ENCODE measurements around the gene BTBD1. TPM values are rescaled to one million over a fixed set of nuclear protein-coding genes. Genes with fewer than 3 reads are reported as not detected.

BTBD1 gene
- total RNA-seq, 2 experiments from 2014 or later = 92.6 to 99.5 TPM

DNA sequence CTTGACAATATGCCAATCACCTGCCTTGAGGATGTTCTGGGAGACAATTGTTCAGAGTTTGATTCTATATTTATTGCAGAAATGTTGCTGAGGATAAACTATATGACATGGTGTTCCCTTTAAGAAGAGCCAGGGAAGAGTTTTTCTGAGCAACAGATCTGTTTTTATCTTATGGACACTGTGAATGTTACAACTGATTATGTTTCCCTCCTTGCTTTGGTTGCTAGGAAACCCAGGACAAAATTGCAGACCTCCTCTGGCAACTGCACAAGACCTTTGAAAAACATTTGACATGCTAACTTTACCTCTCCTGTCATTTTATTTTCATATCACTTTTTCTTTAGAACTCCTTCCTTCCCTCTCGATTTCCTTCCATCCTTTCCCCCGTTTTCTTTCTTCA, 32.2 kb upstream of the BTBD1 start:
- intact Hi-C loops (cut with micrococcal nuclease; ENCODE audit: unreplicated experiment) = no loop called here
- H3K4me3 ChIP-seq (ENCODE audit: low read depth, low read length, poor library complexity, severe bottlenecking) = no peak overlapping the region
- no peaks in the 10 kb centered on the region for H3K79me2 ChIP-seq (ENCODE audit: insufficient read depth, low read depth, low read length)
- no peaks in the 10 kb centered on the region for H3K9me2 ChIP-seq (ENCODE audit: insufficient read depth, low read length)
- no peak overlapping the region for H3K27ac ChIP-seq (ENCODE audit: low read depth, low read length, poor library complexity, severe bottlenecking)
- no peak overlapping the region for H2AFZ ChIP-seq (ENCODE audit: low read length)
- peaks cover 5% of the 10 kb centered on the region for H3K4me1 ChIP-seq (ENCODE audit: insufficient read depth, low read length, poor library complexity, severe bottlenecking)
- BruUV-seq (replicated peaks) = no TSS peak
- POLR2A ChIA-PET = interaction anchor here (0.9 kb wide), 1 partner anchor 7 kb away, joined by 3 read pairs; no protein-coding TSS in a partner anchor
- H3K4me2 ChIP-seq (ENCODE audit: low read length) = no peak overlapping the region
- CTCF ChIA-PET (ENCODE audit: unreplicated experiment) = no interaction called here
- no peak for DNase-seq (ENCODE audit: low spot score)
- no peak for TF ChIP-seq EZH2phosphoT487 (IDR thresholded peaks at IDR 0.05; ENCODE audit: borderline replicate concordance, low read depth, low read length)
- TF ChIP-seq, protein P1, sequence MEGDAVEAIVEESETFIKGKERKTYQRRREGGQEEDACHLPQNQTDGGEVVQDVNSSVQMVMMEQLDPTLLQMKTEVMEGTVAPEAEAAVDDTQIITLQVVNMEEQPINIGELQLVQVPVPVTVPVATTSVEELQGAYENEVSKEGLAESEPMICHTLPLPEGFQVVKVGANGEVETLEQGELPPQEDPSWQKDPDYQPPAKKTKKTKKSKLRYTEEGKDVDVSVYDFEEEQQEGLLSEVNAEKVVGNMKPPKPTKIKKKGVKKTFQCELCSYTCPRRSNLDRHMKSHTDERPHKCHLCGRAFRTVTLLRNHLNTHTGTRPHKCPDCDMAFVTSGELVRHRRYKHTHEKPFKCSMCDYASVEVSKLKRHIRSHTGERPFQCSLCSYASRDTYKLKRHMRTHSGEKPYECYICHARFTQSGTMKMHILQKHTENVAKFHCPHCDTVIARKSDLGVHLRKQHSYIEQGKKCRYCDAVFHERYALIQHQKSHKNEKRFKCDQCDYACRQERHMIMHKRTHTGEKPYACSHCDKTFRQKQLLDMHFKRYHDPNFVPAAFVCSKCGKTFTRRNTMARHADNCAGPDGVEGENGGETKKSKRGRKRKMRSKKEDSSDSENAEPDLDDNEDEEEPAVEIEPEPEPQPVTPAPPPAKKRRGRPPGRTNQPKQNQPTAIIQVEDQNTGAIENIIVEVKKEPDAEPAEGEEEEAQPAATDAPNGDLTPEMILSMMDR (conservative IDR thresholded peaks at IDR 0.05; ENCODE audit: low read length) = no peak
- H3K36me3 ChIP-seq (ENCODE audit: insufficient read depth, low read length) = no peaks in the 10 kb centered on the region
- H4K20me1 ChIP-seq (ENCODE audit: insufficient read depth, low read length) = no peaks in the 10 kb centered on the region
- H3K9me3 ChIP-seq (ENCODE audit: low read length) = peaks cover 5% of the 10 kb centered on the region; the same call in 1 of the 2 replicates

DNA sequence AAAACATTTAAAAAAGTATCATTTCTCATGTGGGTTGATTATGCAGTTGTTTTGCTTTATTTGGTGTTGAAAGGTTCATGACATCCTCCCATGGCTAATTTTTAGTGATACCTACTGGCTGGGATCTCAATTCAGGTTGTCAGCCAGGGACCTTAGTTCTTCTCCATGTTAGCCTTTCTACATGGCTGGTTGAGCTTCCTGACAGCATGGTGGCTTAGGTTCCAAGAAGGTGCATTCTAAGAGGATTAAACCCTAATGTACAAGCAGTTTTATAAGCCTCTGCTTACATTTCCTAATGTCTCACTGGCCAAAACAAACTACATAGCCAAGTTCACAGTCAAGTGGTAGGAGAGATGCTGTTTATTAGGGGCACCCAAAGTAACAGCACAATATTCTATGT, 31.0 kb upstream of the BTBD1 start:
- no peak for TF ChIP-seq EZH2phosphoT487 (IDR thresholded peaks at IDR 0.05; ENCODE audit: borderline replicate concordance, low read depth, low read length)
- TF ChIP-seq, protein P1 (conservative IDR thresholded peaks at IDR 0.05; ENCODE audit: low read length) = no peak
- Histone ChIP-seq H3K36me3 (ENCODE audit: insufficient read depth, low read length) (no peaks in the 10 kb centered on the region), H3K27ac (ENCODE audit: low read depth, low read length, poor library complexity, severe bottlenecking) (no peak overlapping the region), H3K4me2 (ENCODE audit: low read length) (no peak overlapping the region), H3K4me3 (ENCODE audit: low read depth, low read length, poor library complexity, severe bottlenecking) (no peak overlapping the region), H3K9me3 (ENCODE audit: low read length) (peaks cover 5% of the 10 kb centered on the region; the same call in 1 of the 2 replicates), H3K9me2 (ENCODE audit: insufficient read depth, low read length) (no peaks in the 10 kb centered on the region), H3K4me1 (ENCODE audit: insufficient read depth, low read length, poor library complexity, severe bottlenecking) (peaks cover 5% of the 10 kb centered on the region), H4K20me1 (ENCODE audit: insufficient read depth, low read length) (no peaks in the 10 kb centered on the region), H2AFZ (ENCODE audit: low read length) (no peak overlapping the region), H3K79me2 (ENCODE audit: insufficient read depth, low read depth, low read length) (no peaks in the 10 kb centered on the region)
- CTCF ChIA-PET (ENCODE audit: unreplicated experiment) = no interaction called here
- POLR2A ChIA-PET = no interaction called here
- BruUV-seq (replicated peaks) = no TSS peak
- intact Hi-C loops (cut with micrococcal nuclease; ENCODE audit: unreplicated experiment) = no loop called here
- DNase-seq (ENCODE audit: low spot score) = no peak

DNA sequence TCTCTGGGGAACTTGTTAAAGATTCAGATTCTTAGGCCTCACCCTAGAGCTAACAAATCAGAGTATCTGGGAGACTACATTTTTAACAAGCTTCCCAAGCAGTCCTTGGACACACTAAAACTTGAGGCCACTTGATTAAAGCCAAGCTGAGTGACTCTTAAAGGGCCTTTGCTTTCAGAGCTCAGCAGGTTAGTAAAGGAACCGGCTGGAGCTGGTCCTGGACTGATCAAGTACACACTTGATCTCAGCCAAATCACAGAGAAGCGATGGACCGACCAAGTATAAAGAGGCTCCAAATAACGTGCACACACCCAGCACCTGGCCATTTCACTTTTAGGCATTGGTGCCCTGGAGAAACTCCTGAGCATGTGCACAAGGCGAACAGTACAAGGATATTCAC, 27.5 kb upstream of the BTBD1 start:
- no peak for DNase-seq (ENCODE audit: low spot score)
- Histone ChIP-seq H3K4me2 (ENCODE audit: low read length) (no peak overlapping the region), H3K36me3 (ENCODE audit: insufficient read depth, low read length) (no peaks in the 10 kb centered on the region), H3K4me1 (ENCODE audit: insufficient read depth, low read length, poor library complexity, severe bottlenecking) (peaks cover 8% of the 10 kb centered on the region), H3K4me3 (ENCODE audit: low read depth, low read length, poor library complexity, severe bottlenecking) (no peak overlapping the region), H3K9me2 (ENCODE audit: insufficient read depth, low read length) (no peaks in the 10 kb centered on the region), H3K9me3 (ENCODE audit: low read length) (peaks cover 5% of the 10 kb centered on the region; the same call in 1 of the 2 replicates), H2AFZ (ENCODE audit: low read length) (no peak overlapping the region), H3K79me2 (ENCODE audit: insufficient read depth, low read depth, low read length) (no peaks in the 10 kb centered on the region), H4K20me1 (ENCODE audit: insufficient read depth, low read length) (no peaks in the 10 kb centered on the region), H3K27ac (ENCODE audit: low read depth, low read length, poor library complexity, severe bottlenecking) (no peak overlapping the region)
- ChIA-PET POLR2A (interaction anchor here (0.8 to 1.0 kb wide), 3 partner anchors 32 to 86 kb away, joined by 3 read pairs; no protein-coding TSS in a partner anchor), CTCF (ENCODE audit: unreplicated experiment) (no interaction called here)
- TF ChIP-seq, protein P1 (conservative IDR thresholded peaks at IDR 0.05; ENCODE audit: low read length) = no peak
- no peak for TF ChIP-seq EZH2phosphoT487 (IDR thresholded peaks at IDR 0.05; ENCODE audit: borderline replicate concordance, low read depth, low read length)
- BruUV-seq (replicated peaks) = no TSS peak
- intact Hi-C loops (cut with micrococcal nuclease; ENCODE audit: unreplicated experiment) = no loop called here

Measured in OCI-LY7 (cell line).